Measurements from ENCODE around the gene PIK3R5.

DNA sequence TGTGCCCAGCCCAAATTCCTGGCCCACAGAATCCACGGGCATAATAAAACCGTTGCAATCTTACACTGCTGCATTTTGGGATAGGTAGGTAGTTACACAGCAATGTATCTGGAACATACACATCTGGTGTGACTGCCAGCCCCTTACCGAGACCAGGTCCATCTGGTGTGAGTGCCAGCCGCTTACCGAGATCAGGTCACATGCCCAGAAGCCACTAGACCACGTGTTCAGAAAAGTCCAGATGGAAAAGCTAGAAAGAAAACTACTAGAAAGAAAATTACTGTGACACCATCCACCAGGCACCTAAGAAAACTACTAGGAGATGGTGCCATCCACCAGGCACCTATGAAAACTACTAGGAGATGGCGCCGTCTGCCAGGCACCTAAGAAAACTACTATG is 19.4 kb downstream of the PIK3R5 start:
- TF ChIP-seq CTCF (conservative IDR thresholded peaks at IDR 0.05 in 1 of 2, IDR thresholded peaks at IDR 0.05 in 1 of 2; ENCODE audit: extremely low read depth in 1 of 2, insufficient read depth in 1 of 2, low read depth in 1 of 2, low read length in 2 of 2) (no peak), EZH2 (IDR thresholded peaks at IDR 0.05; ENCODE audit: borderline replicate concordance, low read length) (no peak)

Measured in mammary epithelial cell (primary cell).